GM12874 (cell line): ENCODE measurements around the gene E2F4.

Experiments used
- TF ChIP-seq, protein P1 (sequence below): IDR thresholded peaks from 2 replicates; pipeline ENCODE4 v1.5.1; 2011; ENCODE audit warnings: low read depth, mild to moderate bottlenecking, control low read depth, low read length, moderate library complexity; ENCODE audit not compliant: insufficient read depth

E2F4 gene

DNA sequence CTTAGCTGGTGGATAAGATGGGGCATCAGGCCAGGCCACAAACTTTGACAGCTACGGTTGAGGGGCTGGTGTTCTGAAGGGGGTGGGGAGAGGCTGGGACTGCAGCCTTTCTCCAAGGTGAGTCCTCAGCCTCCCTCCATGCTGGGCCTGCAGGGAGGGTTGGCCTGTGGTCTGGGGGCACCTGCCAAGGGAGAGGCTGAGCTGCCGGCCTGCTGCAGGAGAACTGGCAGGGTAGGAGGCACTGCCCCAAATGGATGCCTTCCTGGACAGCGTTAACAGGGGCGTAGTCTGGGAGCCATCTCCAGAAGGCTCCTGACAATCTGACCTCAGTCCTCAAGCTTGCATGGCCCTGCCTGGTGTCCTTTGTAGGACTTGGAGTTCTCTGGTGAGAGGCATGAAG lies 12.1 kb downstream of the E2F4 start:
- TF ChIP-seq, protein P1, sequence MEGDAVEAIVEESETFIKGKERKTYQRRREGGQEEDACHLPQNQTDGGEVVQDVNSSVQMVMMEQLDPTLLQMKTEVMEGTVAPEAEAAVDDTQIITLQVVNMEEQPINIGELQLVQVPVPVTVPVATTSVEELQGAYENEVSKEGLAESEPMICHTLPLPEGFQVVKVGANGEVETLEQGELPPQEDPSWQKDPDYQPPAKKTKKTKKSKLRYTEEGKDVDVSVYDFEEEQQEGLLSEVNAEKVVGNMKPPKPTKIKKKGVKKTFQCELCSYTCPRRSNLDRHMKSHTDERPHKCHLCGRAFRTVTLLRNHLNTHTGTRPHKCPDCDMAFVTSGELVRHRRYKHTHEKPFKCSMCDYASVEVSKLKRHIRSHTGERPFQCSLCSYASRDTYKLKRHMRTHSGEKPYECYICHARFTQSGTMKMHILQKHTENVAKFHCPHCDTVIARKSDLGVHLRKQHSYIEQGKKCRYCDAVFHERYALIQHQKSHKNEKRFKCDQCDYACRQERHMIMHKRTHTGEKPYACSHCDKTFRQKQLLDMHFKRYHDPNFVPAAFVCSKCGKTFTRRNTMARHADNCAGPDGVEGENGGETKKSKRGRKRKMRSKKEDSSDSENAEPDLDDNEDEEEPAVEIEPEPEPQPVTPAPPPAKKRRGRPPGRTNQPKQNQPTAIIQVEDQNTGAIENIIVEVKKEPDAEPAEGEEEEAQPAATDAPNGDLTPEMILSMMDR = no peak

DNA sequence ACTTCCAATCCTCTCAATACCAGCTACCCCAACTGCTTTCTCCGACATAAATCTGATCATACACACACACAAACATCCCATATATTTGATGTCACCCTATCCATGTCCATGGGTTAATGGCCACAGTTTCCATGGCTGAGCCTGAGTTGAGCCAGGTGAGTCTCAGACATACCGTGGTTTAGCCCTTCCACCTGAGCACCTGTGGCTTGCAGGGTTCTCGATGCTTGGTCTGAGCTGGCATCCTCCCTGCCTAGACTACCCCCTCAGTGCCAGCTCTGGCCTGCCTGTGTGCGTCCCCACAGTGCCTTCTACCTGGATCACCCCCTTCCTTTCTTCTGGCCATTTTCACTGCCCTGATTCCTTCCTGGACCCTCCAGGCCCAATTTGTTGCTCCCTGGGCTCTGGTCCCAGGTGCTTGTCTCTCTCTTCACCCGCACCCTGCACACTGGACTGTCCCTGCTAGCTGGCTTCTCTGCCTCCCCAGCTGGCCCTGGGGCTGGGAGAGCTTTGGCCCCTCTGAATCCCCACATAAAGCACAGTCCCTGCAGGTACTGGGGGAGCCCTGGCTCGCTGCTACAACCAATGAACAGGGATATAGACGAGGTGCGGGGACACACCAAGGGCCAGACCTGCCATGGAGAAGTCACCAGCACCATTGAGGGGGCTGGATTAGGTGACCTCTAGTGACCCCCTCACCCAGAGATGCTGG lies 14.3 kb downstream of the E2F4 start:
- TF ChIP-seq, protein P1 = no peak

DNA sequence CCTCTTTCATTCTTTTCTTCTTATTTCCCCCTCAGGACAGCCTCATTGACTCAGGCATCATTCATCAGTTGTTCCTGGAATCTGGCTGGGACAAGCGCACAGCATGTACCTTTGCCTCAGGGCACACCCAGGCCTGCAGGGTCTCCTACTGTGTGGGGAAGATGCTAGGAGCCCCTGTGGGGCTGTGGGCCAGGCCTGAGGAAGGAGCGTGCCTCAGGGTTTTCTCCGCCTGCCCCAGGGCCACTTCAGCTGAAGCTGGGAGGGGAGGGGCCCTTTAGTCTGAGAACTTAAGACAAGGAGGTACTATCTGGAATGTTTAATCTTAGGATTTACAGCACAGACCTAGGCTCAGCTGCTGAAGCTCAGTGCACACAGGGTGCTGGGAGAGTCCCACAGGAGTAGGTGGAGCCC lies 14.9 kb downstream of the E2F4 start:
- TF ChIP-seq, protein P1 = no peak

DNA sequence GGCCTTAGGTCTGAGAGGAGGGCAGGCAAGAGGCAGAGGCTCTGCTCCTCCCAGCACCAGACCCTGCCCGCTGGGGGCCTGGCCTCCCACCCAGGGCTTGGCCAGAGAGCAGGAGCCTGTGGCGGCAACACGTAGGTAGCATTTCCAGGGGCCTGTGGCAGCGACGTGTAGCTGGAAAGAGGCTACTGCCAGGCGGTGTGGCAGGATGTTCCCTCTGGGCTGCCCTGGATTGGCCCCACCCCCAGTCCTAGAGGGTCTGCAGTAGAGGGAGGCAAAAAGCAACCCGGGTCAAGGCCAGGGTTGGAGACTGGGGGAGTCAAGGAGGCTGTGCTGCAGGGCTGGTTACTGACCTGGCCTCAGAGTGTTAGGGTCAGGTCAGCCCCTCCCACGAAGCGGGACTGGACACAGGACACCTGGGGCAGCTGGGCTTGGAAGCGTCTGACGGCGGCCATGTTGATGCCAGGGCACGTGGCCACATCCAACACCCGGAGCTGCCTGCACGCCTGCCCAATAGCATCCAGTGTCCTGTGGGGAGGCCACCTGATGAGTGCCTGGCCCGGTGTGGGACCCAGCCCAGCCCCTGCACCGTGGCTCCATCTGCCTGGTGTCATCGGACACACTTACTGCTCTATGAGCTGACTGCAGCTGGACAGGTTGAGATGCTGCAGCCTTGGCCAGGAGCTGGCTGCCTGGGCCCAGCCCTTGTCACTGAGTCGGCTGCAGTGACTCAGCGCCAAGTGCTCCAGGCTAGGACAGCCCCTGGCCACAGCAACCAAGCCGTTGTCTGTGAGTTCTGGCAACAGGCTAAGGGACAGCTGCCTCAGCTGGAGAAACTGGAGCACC lies 15.5 kb downstream of the E2F4 start:
- TF ChIP-seq, protein P1 = no peak

DNA sequence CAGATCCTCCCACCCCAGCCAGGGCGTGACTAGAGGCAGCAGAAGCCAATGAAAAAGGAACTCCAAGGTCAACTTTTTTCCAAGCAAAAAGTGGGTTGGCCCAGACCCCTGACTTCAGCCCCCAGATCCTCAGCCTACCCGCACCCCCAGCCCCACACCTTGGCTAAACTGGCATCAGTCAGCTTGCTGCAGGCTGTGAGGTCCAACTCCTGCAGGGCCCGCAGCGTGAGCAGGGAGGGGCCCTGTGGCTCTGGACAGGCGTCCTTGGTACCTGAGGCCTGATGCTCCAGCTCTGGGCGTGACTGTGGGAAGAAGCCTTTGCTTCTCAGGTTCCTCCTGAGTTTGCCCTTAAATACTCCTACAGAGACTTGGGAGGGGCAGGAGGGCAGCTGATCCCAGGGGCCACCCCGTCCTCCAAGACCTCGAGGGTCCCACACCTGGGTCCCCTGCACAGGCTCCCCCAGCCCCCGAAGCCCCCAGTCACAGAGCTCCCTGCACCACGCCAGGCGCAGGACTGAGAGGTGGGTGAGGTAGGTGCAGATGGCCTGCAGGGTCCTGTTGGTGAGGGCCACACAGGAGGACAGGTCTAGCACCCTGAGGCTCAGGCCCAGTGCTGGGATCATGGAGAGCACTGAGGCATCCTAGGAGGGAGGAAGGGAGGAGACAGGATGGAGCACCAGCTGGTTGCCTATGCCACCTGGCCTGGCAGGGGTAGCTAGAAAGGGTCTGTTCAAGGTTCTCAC lies 16.4 kb downstream of the E2F4 start:
- TF ChIP-seq, protein P1 = no peak

DNA sequence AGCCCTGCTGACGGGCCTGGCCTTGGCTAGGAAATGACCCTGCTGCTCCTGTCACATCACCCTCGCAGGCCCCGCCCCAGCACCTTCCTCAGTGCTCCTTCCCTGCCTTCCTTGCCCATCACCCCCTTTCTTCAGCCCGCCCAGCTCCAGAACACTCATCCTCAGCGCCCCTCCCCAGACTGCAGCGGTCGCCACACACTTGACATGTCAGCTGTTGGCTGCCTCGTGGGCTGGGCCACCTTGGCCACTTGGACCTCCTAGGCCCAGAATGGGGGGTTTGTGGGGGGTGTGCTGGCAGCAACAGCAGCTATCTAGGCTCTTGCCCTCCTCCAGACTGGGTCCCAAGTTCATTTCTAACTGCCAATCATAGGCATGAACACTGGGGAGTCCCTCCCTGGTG lies 17.6 kb downstream of the E2F4 start:
- TF ChIP-seq, protein P1 = no peak

DNA sequence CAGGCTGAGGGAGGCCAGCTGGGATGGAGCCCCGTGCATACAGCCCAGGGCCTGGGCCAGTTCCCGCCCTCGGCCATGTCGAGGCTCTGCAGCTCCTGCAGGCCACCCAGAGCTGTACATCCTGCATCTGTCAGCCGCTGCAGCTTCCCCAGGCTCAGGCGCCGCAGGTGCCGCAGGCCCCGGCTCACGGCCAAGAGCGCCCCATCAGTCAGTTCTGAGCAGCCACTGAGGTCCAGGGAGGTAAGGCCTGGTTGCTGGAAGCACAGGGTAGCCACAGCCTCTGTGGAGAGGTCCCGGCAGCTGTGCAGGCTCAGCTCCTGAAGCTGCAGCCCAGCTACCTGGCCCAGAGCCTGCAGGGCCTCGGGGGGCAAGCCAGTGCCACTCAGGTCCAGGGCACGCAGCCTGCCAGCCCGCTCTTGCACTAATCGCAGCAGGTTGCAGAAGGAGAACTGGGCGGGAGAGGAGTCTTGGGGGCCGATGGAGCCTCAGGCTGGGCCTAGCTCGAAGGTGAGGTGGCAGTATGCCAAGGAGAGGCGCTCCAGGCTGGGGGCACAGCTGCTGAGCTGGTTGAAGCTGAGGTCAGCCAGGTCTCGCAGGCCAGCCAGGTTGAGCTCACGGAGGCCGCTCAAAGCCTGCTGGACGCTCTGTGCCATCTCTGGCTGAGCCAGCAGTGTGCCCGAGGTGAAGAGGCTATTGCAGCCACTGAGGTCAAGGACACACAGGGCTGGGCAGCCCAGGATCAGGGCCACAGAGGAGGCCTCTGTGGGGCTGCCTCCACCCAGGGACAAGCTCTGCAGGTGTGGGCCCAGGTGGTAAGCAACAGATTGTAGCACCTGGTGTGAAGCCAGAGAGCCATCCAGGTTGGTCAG lies 18.3 kb downstream of the E2F4 start:
- TF ChIP-seq, protein P1 = no peak
